Cerebellar nuclear complex (tissue), 1 donor: ENCODE data around the gene KIFC3.
"Not testable (repeated sequence)": the region's sequence is repeated elsewhere in the genome, so short reads cannot be mapped to it uniquely, and the experiment has no call there.

Source experiments
- DNase-seq, 2 experiments: peaks; one replicate each; lab custom pipeline; 2025; lab: John Stamatoyannopoulos, UW

KIFC3 gene

GRCh38 chr16:57802341-57803133 is at the start of gene KIFC3:
KIFC3 (minus strand) TSS chr16:57802491; CDS start chr16:57798243, 4,248 bp downstream.
- DNase-seq: no peak

DNA sequence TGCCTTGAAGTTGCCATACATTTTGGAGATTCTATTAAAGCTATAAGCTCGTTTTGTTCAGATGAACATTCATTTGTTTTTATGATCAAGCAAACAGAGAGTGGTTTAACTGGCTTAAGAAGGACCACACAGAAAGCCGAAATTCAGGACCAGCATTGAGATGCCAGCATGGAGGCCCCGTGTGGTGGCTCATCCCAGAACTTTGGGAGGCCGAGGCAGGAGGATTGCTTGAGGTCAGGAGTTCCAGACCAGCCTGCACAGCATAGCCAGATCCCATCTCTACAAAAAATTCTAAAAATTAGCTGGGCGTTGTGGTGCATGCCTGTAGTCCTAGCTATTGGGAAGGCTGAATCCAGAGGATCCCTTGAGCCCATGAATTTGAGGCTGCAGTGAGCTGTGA is 45.9 kb upstream of the KIFC3 start:
- DNase-seq: no peak

DNA sequence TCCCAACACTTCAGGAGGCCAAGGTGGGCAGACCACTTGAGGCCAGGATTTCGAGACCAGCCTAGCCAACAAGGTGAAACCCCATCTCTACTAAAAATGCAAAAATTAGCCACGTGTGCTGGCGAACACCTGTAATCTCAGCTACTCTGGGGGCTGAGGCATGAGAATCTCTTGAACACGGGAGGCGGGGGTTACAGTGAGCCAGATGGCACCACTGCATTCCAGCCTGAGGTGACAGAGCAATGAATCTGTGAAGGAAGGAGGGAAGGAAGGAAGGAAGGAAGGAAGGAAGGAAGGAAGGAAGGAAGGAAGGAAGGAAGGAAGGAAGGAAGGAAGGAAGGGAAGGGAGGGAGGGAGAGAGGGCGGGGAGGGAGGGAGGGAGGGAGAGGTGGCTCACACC is 44.6 kb upstream of the KIFC3 start:
- not testable (repeated sequence) for DNase-seq

GRCh38 chr16:57846078-57846697 is 43.9 kb upstream of the KIFC3 start:
- no peak for DNase-seq

- DNase-seq: no peak
Observed at GRCh38 chr16:57845115-57845514, 42.8 kb upstream of the KIFC3 start.

GRCh38 chr16:57844416-57845030 is 42.2 kb upstream of the KIFC3 start:
- no peak for DNase-seq

DNA sequence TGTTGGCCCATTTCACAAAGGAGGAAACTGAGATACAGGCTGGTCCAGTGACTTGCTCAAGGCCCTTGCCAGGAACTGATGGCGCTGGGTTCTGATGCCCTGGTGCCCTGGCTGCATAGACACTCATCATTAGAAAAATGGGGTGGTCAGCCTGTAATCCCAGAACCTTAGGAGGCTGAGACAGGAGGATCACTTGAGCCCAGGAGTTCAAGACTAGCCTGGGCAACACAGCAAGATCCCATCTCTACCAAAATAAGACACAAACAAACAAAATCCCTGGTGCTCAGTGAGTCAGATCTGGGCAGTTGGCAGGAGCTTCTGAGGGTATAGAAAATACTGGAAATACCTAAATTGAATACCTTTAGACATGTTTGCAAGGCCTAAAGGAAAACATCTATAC is 41.1 kb upstream of the KIFC3 start:
- no peak for DNase-seq

GRCh38 chr16:57842601-57843000 is 40.3 kb upstream of the KIFC3 start:
- DNase-seq: no peak

DNA sequence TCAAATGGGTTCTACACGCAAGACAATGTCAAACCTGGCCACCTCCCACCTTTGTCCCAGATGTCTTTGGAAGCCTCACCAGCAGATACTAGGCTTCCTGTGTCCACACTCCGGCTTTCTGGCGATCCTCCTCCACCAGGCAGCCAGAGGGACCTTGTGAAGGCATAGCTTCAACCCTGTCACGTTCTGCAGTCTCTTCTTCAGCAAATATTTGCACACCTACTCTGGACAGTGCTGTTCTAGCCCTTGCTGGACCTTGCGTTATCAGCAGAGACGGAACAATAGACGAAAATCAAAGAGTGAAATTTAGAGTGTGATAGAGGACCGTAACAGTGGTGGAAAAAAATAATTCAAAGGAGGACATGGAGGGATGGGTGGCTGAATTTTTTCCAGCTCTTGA is 38.5 kb upstream of the KIFC3 start:
- no peak for DNase-seq

DNA sequence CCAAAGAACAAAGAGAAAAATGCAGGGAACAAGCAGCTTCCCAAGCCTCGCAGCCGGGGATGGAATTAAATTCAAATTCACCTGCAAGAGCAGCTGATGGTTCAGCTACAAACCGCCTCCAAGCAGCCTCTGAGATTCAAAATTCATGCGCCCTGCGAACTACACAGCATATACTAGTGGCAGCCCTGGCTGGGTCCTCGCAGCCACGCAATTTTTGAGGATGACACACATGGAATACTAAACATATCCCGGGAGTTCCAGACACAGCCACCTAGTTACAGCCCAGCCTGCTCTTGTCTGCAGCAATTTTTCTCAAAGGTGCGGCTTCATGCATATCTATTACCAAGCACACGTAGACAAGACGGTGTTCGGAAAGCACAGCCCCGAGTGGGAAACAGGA is 35.9 kb upstream of the KIFC3 start:
- DNase-seq: no peak

GRCh38 chr16:57837305-57838125 is 35.2 kb upstream of the KIFC3 start:
- DNase-seq: no peak

DNA sequence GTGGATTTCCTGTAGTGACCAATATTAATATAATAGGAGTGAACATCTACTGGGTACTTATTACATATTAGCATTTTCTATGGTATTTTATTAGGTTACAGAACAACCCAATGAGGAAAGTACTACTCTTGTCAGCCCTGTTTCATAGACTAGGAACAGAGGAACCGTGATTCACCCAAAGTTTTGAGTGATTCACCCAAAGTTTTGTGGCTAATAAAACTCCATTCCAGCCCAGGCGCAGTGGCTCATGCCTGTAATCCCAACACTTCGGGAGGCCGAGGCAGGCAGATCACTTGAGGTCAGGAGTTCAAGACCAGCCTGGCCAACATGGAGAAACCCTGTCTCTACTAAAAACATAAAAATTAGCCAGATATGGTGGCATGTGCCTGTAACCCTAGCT is 33.1 kb upstream of the KIFC3 start:
- not testable (repeated sequence) for DNase-seq

DNA sequence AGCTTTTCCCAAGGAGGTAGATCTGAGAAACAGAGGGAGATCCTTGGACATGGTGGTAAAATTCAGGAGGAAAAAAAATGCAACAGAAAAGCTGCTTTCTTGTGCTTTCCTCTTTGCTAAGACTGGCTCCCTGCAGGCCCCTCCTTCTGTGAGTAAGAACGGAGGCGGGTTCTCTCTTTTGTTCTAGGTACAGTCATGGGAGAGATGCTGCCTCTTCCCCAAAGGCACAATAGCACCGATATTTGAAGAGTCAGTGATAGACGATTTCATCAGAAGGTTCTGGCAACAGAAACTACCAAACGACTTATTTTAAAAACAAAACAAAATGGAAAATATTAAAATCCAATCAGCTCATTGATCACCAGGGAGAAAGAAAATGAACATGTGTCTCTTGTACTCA is 32.6 kb upstream of the KIFC3 start:
- no peak for DNase-seq

- DNase-seq: no peak
Observed at GRCh38 chr16:57830890-57831484, 28.7 kb upstream of the KIFC3 start.

DNA sequence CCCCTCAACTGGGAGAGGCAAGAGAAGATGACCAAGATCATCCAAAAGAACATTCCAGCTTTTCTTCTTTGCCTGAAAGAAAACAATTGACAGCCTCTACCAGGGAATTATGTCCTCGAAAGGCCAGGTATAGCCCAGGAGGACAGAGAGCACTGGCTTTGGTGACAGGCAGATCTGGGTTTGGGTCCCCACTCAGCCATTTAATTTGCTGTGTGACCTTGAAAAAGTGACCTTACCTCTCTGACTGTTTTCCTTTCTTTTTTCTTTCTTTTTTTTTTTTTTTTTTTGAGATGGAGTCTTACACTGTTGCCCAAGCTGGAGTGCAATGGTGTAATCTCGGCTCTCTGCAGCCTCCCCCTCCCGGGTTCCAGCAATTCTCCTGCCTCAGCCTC is 27.7 kb upstream of the KIFC3 start:
- DNase-seq: no peak

DNA sequence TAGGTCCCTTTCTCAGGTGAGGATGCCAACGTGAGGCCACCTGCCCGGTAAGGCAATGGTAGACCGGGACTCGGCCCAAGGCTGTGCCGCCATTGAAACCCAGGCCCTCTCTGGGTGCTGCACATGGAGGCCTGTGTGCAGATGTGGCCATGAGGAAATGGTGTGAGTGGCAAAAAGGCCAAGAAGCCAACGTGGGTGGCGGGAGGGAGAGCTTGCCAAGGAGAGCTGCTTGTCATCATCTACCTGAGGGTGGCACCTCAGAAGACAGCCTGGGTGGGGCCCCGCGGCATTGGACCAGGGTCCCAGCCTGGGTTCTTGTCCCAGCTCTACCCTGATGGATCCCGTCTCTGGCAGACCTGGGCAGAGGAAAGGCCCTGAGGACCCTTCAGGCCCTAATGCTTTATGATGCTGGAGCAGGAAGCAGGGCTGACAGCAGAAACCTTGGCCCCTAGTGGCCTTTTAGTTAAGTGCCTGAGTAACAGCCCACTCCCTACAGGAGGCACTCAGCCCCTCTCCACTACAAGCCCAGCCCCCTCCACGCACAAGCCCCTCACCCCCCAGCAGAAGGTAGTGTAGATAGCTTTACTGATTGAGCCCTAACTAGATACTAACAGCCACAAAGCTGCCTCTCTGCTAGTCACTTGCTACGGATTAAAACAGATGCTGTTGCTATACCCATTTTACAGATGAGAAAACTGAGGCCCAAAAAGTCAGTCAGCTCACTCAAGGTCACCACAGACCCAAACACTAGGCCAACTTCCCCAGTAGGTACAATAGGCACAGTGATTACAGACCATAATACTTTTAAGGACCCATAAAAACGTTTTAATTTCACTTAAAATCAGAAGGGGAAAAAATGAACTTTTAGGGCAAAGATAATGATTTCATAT is 26.2 kb upstream of the KIFC3 start:
- no peak for DNase-seq

DNA sequence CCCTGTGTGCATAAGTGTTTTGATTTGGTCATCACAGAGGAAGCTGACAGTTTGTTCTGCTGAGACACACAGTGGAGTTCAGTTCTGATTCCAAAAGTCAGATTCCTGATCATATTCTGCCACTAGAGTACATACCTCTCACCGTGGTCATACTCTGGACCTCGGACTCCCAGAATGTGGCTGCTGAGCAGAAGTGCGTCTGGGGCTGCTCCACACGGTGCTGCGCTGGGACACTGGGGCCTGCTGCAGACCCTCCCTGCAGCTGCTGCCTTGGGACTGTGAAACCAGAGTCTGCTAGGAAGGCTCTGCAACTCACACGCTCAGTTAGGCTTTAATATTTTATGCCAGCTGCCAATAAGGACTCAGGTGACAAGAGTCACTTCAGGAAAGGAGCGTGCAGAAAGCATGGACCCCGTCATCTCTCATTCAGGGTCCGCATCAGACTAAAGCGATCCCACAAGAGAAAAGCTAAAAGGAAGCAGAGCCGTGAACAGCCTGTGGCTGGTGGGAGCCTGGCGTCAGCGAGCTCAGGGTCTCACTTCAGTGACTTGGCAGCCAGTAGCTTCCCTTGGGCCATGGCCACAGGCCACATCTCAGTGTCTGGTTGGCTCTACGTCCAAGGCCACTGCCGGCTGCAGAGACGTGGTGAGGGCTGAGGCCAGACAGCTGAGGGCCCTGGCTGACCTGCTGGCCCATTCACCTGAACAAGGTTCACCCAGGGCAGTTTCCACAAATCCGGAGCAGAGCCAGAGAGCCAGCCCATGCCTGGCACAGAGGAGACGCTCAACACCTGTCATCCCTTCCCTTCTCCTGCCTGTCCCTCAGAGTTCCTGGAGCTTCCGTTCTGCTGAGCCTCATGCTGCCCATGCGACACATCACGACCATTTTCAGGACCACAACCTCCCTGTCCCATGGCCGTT is 24.7 kb upstream of the KIFC3 start:
- no peak for DNase-seq

GRCh38 chr16:57826052-57826451 is 23.8 kb upstream of the KIFC3 start:
- no peak for DNase-seq

DNA sequence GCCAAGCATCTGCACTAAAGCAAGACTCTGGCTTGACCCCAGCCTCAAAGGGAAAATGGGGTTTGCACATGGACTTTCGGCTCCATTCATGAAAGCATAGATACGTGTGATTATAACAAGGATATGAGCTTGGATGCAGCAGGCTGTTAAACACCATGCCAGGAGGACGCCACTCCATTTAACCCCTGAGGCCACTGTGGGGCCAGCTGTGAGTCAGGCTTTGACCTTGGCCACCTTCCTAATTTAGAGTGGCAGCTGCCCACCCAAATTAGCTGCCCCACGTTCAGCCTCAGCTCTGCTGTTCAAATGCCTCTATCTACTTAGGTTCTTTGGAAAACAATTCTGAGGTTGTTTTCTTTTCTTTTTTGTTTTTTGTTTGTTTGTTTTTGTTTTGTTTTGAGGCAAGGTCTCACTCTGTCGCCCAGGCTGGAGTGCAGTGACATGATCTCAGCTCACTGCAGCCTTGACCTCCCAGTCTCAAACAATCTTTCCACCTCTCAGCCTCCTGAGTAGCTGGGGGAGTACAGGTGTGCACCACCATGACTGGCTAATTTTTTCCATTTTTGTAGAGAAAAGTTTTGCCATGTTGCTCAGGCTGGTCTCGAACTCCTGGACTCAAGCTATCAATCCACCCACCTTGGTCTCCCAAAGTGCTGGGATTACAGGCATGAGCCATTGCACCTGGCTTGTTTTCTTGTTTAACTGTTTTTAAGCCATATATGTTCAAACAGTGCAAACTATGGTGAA is 23.2 kb upstream of the KIFC3 start:
- DNase-seq: no peak
